GM19240 (cell line): ENCODE results near the gene MX2.
"Not testable (repeated sequence)": the region's sequence is repeated elsewhere in the genome, so short reads cannot be mapped to it uniquely, and the experiment has no call there.

Source experiments
- DNase-seq: peaks from one replicate; pipeline ENCODE4 v3.0.0; 2011; ENCODE audit warnings: low spot score; ENCODE audit not compliant: insufficient read length

MX2 gene

DNA sequence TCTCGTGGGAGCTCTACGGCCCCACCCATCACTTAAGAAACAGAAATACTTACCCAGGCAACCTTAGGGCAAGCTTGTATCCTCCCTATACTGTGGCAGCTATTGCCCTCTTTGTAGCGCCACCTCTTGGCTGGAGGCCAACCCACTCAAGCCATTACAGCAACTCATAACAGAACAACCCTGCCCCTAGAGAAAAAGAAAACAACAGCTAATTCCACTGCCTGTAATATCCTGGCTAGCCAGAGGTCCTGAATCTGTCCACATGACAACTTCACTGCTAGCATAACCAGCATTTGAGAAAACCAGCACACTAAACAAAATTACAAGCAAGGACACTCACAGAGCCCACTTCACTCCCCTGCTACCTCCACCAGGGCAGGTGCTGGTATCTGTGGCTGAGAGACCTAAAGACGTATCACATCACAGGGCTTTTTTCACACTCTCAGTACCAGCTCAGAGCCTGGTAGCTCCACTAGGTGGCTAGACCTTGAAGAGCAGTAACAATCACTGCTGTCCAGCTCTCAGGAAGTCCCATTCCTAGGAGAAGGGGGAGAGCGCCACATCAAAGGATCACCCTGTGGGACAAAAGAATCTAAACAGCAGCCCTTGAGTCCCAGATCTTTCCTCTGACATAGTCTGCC is 49.7 kb downstream of the MX2 start:
- no peak for DNase-seq

DNA sequence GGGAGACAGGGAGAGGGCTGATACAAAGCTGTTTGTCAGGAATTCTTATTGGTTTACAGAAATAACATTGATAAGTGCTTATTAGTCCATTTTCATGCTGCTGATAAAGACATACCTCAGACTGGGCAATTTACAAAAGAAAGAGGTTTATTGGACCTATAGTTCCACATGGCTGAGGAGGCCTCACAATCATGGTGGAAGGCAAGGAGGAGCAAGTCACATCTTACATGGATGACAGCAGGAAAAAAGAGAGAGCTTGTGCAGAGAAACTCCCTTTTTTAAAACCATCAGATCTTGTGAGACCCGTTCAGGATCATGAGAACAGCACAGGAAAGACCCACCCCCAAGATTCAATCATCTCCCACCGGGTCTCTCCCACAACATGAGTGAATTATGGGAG is 55.7 kb downstream of the MX2 start:
- not testable (repeated sequence) for DNase-seq

DNA sequence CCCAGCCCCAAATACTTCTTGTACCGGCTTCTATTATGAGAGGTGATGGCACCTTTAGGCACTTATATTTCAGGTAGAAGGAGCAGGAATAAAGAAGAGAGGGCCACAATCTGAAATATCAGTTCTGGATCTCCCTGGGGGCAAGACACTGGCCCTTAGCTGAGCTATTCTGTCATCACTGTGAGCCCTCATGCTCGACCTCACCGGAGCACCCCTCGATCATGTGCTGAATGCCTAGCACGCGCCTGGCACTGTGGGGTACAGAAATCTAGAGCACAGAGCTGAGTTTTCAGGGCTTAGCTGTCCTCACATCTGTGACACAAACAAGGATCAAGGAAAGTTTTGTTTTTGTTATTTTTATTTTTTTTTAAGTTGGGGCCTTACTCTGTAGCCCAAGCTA is 56.6 kb downstream of the MX2 start:
- no peak for DNase-seq

DNA sequence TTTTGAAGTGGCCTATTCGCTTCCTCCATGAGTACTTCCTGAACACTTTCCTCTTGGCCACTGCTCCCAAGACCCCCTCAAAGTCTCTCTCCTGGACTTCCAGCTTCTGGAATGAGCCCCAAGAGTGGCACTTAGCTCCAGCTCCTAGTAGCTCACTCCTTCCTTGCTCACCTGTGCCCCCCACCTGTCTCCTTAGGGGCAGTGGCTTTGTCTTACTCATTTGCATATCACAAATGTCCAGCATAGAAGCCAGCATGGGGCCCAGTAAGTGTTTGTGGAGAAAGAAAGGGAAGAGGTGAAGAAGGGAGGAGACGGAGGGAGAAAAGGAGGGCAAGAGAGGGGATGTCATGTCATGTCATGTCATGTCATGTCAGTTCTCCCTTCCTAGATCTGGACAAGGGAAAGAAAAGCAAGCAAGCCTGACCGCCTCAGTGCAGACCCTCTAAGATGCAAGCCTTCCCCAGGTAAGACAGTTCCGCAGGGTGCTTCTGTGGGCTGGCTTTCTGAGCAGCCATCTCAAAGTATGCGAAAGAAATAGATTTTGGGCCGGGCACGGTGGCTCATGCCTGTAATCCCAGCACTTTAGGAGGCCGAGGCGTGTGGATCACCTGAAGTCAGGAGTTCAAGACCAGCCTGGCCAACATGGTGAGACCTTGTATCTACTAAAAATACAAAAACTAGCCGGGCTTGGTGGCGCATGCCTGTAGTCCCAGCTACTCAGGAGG is 57.3 kb downstream of the MX2 start:
- no peak for DNase-seq

DNA sequence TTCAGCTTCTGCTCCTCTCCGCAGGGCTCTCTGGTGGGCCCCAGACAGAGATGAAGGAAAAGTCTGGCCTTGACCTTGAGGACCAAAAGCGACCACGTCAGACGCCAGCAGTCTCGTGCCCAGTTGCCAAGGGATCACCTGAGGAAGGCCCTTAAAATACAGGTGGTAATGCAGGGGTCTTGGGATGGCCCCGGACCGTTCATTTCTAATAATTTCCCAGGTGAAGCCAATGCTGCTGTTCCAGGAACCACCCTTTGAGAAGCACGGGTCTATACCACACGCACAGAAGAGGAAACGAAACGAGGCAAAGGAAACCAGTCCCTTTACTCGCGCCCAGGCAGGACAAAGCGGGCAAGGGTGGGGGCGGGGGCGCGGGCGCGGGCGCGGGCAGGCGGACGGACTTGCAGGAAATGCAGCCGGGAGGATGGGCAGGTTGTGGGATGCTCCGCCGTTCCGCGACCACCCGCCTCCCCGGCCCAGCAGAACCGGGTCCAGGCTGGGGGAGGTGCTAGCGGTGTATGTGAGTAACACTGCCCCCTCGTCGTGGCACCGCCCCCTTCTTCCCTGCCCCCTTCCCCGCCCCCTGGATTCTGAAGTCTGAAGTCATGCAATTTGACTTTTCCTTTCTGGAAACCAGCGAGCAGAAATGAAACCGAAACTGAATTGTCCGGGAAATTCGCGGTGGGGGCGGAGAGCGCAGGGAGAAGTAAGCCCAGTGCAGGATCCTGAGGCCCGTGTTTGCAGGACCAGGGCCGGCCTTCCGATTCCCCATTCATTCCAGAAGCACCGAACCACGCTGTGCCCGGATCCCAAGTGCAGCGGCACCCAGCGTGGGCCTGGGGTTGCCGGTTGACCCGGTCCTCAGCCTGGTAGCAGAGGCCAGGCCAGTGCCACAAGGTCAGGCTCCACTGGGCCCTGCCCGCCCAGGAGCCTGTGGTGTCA is 58.4 kb downstream of the MX2 start:
- DNase-seq, result no peak

DNA sequence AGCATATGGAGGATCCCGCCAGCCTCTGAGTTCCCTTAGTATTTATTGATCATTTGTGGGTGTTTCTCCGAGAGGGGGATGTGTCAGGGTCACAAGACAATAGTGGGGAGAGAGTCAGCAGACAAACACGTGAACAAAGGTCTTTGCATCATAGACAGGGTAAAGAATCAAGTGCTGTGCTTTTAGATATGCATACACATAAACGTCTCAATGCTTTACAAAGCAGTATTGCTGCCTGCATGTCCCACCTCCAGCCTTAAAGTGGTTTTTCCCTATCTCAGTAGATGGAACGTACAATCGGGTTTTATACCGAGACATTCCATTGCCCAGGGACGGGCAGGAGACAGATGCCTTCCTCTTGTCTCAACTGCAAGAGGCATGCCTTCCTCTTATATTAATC is 59.2 kb downstream of the MX2 start:
- DNase-seq, result not testable (repeated sequence)

DNA sequence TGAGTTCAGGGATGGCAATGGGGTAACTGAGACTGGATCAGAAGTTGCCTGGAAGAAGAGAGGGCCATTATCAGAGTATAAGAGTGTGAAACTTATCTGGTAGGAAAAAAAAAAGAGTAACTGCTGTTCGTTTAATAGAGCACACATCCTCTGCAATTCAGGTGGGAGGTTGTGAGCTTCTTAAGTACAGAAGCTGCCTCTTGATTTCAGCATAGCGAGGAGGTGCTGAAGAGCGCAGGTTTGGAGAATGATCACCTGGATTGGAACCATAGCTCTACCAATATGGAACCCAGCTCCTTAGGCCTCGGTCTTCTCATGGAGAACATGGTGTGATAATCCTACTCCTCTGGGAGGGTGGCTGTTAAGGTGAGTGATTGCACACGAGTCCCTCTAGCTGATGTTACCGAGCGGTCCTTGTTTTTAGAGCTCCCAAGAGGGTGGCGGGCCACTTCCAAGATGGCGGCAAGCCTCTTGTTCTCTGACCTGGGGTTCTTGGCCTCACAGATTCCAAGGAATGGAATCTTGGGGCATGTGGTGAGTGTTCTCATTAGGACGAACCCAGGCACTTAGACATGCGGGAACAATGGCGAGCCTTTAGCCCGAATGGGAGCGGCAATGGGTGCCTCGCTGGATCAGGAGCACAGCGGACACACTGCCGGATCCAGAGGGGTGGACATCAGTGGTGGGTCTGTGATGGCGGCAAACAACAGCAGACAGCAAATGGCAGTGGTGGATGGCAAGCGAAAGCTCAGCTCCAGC is 60.9 kb downstream of the MX2 start:
- DNase-seq, result no peak

DNA sequence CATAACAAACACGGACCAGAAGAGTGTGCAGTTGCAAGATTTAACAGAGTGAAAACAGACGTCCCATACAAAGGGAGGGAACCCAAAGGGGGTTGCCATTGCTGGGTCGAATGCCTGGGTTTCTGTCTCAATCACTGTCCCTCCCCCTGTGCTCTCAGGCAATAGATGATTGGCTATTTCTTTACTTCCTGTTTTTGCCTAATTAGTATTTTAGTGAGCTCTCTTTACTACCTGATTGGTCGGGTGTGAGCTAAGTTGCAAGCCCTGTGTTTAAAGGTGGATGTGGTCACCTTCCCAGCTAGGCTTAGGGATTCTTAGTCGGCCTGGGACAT is 61.4 kb downstream of the MX2 start:
- DNase-seq, result not testable (repeated sequence)

DNA sequence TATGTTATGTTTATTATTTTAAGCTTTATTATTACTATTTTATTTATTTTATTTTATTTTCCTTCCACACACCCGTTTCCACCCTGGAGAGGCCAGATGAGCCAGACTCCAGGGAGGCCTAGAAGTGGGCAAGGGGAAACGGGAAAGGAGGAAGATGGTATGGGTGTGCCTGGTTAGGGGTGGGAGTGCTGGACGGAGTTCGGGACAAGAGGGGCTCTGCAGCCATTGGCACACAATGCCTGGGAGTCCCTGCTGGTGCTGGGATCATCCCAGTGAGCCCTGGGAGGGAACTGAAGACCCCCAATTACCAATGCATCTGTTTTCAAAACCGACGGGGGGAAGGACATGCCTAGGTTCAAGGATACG is 63.7 kb downstream of the MX2 start:
- DNase-seq, result no peak

DNA sequence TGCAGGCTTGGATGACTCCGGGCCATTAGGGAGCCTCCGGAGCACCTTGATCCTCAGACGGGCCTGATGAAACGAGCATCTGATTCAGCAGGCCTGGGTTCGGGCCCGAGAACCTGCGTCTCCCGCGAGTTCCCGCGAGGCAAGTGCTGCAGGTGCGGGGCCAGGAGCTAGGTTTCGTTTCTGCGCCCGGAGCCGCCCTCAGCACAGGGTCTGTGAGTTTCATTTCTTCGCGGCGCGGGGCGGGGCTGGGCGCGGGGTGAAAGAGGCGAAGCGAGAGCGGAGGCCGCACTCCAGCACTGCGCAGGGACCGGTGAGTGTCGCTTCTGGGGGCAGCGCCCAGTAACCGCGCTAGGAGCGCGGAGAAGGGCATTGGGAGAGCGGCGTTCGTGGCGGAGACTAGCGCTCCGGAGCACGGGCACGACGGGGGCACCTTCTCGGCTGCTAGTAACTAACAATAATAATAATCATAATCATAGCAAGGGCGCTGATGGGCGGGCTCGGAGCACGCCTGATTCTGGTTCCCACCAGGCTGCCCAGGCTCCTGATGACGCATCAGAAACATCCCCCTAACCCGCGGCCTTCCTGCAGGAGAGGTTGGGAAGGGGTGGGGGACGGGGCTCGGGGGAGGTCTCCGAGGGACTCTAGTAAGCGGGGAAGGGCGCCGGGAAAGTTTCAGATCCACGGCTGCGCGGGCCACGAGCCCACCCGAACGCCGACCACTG is 64.3 kb downstream of the MX2 start, which contains the start of gene MX1:
Gene MX1, plus strand, starts transcription at position 286 of the 722 bp plus-strand sequence. CDS start 5,832 bp downstream, outside the sequence.
- DNase-seq, result peak; percentile 83

DNA sequence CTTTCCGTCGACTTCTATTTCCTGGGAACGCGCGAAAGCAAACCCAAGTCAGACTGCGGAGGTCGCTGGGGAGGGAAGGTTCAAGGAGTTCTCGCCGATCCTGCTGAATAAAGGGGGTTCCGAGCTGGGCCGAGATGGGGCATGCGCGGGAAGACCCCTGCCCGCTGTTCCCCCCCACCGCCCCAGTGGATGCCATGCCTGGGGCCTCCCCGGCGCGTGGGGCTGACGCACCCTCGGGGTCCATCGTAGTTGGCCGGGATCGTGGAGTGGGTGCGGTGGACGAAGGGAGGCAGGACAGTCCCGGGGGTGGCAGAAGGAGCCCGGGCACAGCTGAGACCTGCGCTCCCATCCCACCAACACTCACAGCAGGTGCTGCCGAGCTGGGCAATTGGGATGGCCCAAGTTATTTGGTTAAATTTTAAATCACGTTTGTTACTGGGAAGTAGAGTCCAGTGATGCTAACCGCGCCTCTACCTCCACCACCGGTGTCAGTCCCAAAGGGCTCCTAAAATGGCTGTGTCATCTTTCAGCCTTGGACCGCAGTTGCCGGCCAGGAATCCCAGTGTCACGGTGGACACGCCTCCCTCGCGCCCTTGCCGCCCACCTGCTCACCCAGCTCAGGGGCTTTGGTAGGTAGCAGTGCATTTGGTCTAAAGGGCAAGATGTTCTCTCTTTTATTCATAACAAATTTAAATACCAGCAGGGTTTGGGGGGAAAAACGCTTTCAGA is 65.0 kb downstream of the MX2 start:
- DNase-seq, result no peak

DNA sequence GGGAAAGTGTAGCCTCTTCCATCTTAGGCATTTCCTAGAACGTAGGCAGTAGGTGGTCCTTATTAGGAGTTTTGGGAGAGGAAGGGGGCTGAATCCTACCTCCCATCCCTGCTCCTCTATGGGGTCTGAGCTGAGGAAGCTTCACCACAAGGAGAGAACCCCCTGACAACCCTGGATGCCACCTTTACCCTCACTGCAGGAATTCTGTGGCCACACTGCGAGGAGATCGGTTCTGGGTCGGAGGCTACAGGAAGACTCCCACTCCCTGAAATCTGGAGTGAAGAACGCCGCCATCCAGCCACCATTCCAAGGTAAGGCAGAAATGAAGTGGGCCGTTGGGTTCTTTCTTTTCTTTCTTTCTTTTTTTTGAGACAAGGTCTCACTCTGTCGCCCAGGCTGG is 65.7 kb downstream of the MX2 start:
- no peak for DNase-seq

DNA sequence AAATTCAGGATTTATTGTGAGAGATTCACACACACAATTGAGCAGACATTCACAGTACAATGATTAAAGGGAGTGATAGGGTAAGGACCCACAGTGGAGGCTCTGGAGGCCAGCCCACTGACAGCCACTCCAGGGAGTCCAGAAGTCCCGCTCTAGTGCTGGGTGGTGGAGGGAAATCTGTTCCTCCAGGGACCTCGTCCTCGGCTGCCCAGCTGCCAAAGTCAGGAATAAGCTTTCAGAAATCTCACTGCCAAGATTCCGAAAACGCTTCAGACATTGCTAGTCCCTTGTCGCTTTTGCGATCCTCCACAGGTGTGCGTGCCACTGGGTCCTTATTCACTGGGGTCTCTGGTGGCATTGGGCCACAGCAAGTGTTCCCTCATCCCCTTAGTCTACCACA is 66.5 kb downstream of the MX2 start:
- no peak for DNase-seq

DNA sequence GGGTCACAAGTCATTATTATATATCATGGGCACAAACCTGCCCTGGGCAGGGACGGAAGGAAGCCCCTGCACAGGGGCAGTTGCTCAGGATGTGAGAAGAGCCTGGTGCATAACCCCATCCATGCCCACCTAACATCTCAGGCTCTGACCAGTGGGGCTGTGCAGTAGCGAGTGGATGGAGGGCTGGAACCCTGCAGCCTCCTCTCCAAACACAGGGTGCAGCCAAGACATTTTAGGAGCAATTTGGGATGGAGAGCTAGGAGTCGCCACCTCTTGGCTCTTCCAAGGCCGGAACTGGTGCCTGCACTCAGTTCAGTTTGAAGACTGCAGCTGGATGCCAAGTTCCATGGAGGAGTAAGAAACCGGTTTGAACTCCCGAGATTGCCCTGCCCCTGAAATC is 67.0 kb downstream of the MX2 start:
- no peak for DNase-seq

DNA sequence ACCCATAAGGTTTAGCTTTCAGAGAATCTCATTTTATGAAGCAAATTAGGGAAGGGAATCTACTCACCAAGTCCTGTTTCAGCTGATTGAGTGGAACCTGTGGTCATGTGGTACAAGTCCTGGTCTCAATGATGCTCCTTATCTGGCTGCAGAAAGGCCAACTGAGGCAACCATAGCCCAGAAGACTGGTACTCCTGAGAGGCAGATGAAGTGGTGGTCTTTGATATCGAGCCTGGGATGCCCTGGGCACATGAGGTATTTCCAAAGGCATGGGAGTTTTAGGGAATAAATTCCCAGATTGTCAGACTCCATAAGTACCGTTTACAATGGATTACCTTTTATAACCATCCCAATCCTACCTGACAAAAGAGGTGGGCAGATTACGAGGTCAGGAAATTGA is 67.5 kb downstream of the MX2 start:
- no peak for DNase-seq

DNA sequence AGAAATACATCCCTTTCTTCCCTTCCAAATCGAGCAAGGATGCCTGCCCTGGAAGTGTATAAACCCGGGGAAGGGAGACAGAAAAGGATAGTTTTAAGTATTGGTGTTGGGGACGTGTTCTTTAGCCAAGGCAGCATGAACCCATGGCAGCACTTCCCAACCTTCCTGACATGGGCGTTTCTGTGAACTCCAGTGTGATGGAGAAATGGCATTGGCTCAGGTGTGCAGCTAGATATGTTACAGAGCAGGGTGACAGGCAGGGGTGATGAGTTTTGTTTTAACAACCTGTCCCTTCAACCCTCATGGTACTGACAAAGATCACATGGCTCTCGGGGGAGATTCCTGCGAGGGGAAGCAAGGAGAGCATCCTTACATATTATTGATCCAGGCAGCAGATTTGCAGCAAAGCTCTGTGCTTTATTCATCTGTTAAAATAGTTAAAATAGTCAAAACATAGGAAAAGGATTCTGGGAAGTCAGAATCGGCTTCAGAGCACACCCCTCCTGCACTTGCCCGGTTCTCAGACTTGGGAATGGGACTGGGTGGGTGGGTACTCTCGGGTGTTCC is 68.2 kb downstream of the MX2 start:
- DNase-seq, result no peak

DNA sequence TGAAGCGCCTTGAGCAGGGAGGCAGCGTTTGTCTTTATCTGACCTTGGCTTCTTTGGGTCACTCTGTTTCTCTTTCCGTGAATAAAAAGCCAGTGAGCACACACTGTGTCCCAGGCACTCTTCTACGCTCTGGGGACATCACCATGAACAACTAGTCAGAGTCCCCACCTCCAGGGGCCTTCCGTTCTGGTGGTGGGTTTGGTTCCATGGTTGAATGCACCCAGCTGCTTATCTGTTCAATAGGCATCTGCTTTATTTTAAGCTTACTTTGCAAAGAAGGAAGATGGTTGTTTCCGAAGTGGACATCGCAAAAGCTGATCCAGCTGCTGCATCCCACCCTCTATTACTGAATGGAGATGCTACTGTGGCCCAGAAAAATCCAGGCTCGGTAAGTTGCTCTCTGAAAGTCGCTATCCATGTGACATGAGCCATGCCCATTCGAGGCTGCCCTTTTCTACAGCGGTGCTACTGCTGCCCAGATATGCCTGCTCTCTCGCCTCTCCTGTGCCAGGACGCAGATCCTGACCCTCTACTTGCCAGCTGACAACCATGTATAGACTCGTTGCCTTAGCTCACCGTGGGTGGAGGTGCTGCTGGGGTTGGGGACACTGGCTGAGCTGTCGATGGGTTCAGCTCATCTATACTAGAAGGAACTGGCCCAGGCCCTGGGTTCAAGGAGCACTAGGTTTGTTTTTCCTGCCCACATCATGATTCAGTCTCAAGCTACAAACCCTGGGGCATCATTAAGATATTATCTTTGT is 70.1 kb downstream of the MX2 start:
- peak; percentile 34 for DNase-seq

DNA sequence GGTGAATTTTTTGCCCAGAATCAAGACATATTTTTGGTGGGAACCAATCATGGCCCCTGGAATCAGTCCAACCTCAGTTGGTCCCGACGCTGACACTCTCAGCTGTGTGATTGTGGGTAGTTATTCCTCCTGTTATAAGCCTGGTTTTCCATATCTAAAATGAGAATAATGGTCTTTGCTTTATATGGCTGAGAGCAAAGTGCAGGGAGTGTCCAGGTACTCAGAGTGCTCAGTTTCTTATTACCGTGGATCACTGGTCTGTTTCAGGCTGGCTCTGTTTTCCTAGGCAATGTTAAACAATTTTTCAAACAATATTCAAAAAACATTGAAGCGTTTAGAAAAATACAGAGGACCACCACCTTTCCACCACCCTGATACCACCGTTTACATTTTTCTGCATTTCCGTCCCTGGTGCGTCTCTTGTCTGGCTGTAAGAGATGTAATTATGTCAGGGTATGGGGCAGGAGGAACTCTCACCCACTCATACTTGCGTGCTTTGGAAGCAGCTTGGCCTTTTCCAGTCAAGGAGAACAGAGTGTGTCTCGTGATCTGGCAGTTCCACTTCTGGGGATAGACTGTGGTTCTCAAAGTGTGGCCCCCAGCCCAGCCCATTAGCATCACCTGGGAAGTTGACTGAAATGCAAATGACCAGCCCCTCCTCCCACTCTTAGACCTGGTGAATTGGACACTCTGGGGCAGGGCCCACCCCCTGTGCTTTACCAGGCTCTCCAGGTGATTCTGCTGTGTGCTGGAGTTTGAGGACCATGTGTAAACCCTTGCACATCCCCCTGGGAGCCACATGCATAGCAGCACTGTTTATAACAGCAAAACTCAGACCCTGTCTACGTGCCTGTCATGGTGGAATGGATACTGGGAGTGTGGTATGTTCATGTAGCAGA is 71.0 kb downstream of the MX2 start:
- no peak for DNase-seq
